T follicular helper cell (primary cell): ENCODE results near the gene FBLIM1.

ENCODE experiments used
- DNase-seq: peaks from one replicate; pipeline ENCODE4 v3.0.0-alpha.2; 2020; ENCODE audit warnings: low read depth

Gene FBLIM1

GRCh38 chr1:15748264-15748663 lies 10.3 kb upstream of the FBLIM1 start:
- no peak for DNase-seq

GRCh38 chr1:15748690-15749398 lies 9.8 kb upstream of the FBLIM1 start:
- no peak for DNase-seq

- no peak for DNase-seq
These were observed 8.9 kb upstream of the FBLIM1 start for GRCh38 chr1:15749399-15750291.

GRCh38 chr1:15750924-15751323 lies 7.7 kb upstream of the FBLIM1 start:
- no peak for DNase-seq

- no peak for DNase-seq
These were observed 6.9 kb upstream of the FBLIM1 start for GRCh38 chr1:15751717-15752116.

- no peak for DNase-seq
These were observed 4.8 kb upstream of the FBLIM1 start for GRCh38 chr1:15753776-15754175.

- DNase-seq, result no peak
These were observed 3.5 kb upstream of the FBLIM1 start for GRCh38 chr1:15755021-15755645.

GRCh38 chr1:15755646-15756040 lies 3.0 kb upstream of the FBLIM1 start:
- no peak for DNase-seq

- no peak for DNase-seq
These were observed 2.2 kb upstream of the FBLIM1 start for GRCh38 chr1:15756143-15757015.

- DNase-seq, result no peak
These were observed 1.5 kb upstream of the FBLIM1 start for GRCh38 chr1:15757016-15757543.

GRCh38 chr1:15757575-15758342 lies 836 bp upstream of the FBLIM1 start:
- DNase-seq, result no peak

- no peak for DNase-seq
These were observed 512 bp downstream of the FBLIM1 start for GRCh38 chr1:15758953-15759661.

- no peak for DNase-seq
These were observed 2.1 kb downstream of the FBLIM1 start for GRCh38 chr1:15760520-15761211.

GRCh38 chr1:15761366-15762128 lies 3.0 kb downstream of the FBLIM1 start:
- DNase-seq, result no peak

- DNase-seq, result no peak
These were observed 4.0 kb downstream of the FBLIM1 start for GRCh38 chr1:15762546-15762945.

GRCh38 chr1:15764269-15764764 lies 5.7 kb downstream of the FBLIM1 start:
- no peak for DNase-seq

GRCh38 chr1:15764890-15765289 lies 6.3 kb downstream of the FBLIM1 start:
- DNase-seq, result no peak

- no peak for DNase-seq
These were observed 7.0 kb downstream of the FBLIM1 start for GRCh38 chr1:15765495-15766194.
